ENCODE data around the gene STX10.
"Not testable (repeated sequence)": the region's sequence is repeated elsewhere in the genome, so short reads cannot be mapped to it uniquely, and the experiment has no call there.

Gene STX10

GRCh38 chr19:13150187-13150930 is at the start of gene STX10, which contains the start of gene IER2:
TSS of gene STX10 (minus strand) at chr19:13150375. CDS start at chr19:13150173, 202 bp downstream.
TSS of gene IER2 (plus strand) at chr19:13150411. CDS start at chr19:13153187, 2,776 bp downstream.
- H3K27ac Mint-ChIP-seq, result peak within 1 kb of the TSS; percentile 99
- peak within 1 kb of the TSS; percentile 99 for H3K4me3 Mint-ChIP-seq
- H3K27me3 Mint-ChIP-seq, result no peaks in the 10 kb centered on the region
- H3K4me1 Mint-ChIP-seq (ENCODE audit: low read depth), result peaks cover 26% of the 10 kb centered on the region
- peak; percentile 94 for DNase-seq
- peaks cover 59% of the 10 kb centered on the region for H3K36me3 Mint-ChIP-seq (ENCODE audit: low read depth)
- H3K9me3 Mint-ChIP-seq, result no peaks in the 10 kb centered on the region

DNA sequence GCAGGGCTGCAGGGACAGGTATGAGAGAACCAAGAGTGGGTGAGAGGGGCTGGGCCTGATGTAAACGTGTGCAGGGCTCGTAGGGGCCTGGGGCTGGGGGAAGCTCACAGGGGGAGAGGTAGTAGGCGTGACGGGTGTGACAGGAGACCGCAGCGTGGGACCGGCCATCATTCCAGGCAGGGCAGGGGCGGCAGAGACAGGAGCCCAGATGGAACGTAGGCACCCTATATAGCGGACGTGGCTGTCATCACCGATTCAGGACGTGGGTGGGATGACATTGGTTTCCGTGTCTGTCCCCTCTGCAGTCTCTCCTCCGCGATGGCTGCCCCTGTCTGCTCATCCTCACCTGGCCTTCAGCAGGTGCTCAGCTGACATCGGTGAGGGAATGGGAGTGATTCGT is 48.5 kb upstream of the STX10 start:
- no peak overlapping the region for H3K27ac Mint-ChIP-seq
- H3K27me3 Mint-ChIP-seq, result no peaks in the 10 kb centered on the region
- no peaks in the 10 kb centered on the region for H3K9me3 Mint-ChIP-seq
- peaks cover 14% of the 10 kb centered on the region for H3K4me1 Mint-ChIP-seq (ENCODE audit: low read depth)
- no peaks in the 10 kb centered on the region for H3K36me3 Mint-ChIP-seq (ENCODE audit: low read depth)
- H3K4me3 Mint-ChIP-seq, result no peak overlapping the region
- DNase-seq, result no peak

GRCh38 chr19:13195678-13196077 is 45.5 kb upstream of the STX10 start:
- H3K9me3 Mint-ChIP-seq, result no peaks in the 10 kb centered on the region
- peak; percentile 66 for DNase-seq
- H3K4me3 Mint-ChIP-seq, result no peak overlapping the region

GRCh38 chr19:13190781-13191540 is 40.8 kb upstream of the STX10 start:
- no peak for DNase-seq
- H3K4me3 Mint-ChIP-seq, result peak overlapping the region; percentile 8
- H3K27me3 Mint-ChIP-seq, result no peaks in the 10 kb centered on the region
- no peaks in the 10 kb centered on the region for H3K36me3 Mint-ChIP-seq (ENCODE audit: low read depth)
- H3K27ac Mint-ChIP-seq, result no peak overlapping the region
- H3K4me1 Mint-ChIP-seq (ENCODE audit: low read depth), result peaks cover 43% of the 10 kb centered on the region
- no peaks in the 10 kb centered on the region for H3K9me3 Mint-ChIP-seq

More at GRCh38 chr19:13195678-13196077, 45.5 kb upstream of the STX10 start:
- Mint-ChIP-seq H3K36me3 (ENCODE audit: low read depth) (no peaks in the 10 kb centered on the region), H3K4me1 (ENCODE audit: low read depth) (peaks cover 29% of the 10 kb centered on the region), H3K27me3 (no peaks in the 10 kb centered on the region), H3K27ac (no peak overlapping the region)

- H3K27ac Mint-ChIP-seq, result no peak overlapping the region
- no peak overlapping the region for H3K4me3 Mint-ChIP-seq
- no peaks in the 10 kb centered on the region for H3K36me3 Mint-ChIP-seq (ENCODE audit: low read depth)
These were observed 39.4 kb upstream of the STX10 start for GRCh38 chr19:13189600-13189999.

DNA sequence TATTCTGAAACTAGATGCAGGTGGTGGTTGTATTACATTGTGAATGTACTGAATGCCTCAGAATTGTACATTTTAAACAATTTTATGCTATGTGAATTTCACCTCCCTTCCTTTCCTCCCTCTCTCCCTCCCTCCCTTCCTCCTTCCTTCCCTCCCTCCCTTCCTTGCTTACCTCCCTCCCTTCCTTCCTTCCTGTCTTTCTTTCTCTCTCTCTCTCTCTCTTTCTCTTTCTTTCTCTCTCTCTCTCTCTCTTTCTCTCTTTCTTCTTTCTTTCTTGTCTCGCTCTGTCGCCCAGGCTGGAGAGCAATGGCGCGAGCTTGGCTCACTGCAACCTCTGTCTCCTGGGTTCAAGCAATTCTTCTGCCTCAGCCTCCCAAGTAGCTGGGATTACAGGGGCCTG is 37.2 kb upstream of the STX10 start:
- H3K27ac Mint-ChIP-seq, result peak overlapping the region; percentile 51
- no peak for DNase-seq
- no peaks in the 10 kb centered on the region for H3K36me3 Mint-ChIP-seq (ENCODE audit: low read depth)
- H3K4me3 Mint-ChIP-seq, result no peak overlapping the region
- peaks cover 31% of the 10 kb centered on the region for H3K4me1 Mint-ChIP-seq (ENCODE audit: low read depth)
- no peaks in the 10 kb centered on the region for H3K9me3 Mint-ChIP-seq
- no peaks in the 10 kb centered on the region for H3K27me3 Mint-ChIP-seq

More at GRCh38 chr19:13189600-13189999, 39.4 kb upstream of the STX10 start:
- Mint-ChIP-seq H3K9me3 (no peaks in the 10 kb centered on the region), H3K4me1 (ENCODE audit: low read depth) (peaks cover 40% of the 10 kb centered on the region), H3K27me3 (no peaks in the 10 kb centered on the region)
- DNase-seq, result no peak

- H3K9me3 Mint-ChIP-seq; DNase-seq; H3K27me3 Mint-ChIP-seq; H3K4me3 Mint-ChIP-seq; H3K27ac Mint-ChIP-seq; H3K36me3 Mint-ChIP-seq (ENCODE audit: low read depth): not testable (repeated sequence)
- peaks cover 35% of the 10 kb centered on the region for H3K4me1 Mint-ChIP-seq (ENCODE audit: low read depth)
These were observed 36.5 kb upstream of the STX10 start for GRCh38 chr19:13186688-13187087.

- not testable (repeated sequence) for H3K36me3 Mint-ChIP-seq (ENCODE audit: low read depth); H3K4me3 Mint-ChIP-seq; H3K27me3 Mint-ChIP-seq; H3K9me3 Mint-ChIP-seq; DNase-seq; H3K27ac Mint-ChIP-seq
- peaks cover 32% of the 10 kb centered on the region for H3K4me1 Mint-ChIP-seq (ENCODE audit: low read depth)
These were observed 35.8 kb upstream of the STX10 start for GRCh38 chr19:13185763-13186657.

- H3K27me3 Mint-ChIP-seq; H3K9me3 Mint-ChIP-seq; H3K27ac Mint-ChIP-seq; H3K4me3 Mint-ChIP-seq; H3K36me3 Mint-ChIP-seq (ENCODE audit: low read depth); DNase-seq: not testable (repeated sequence)
- H3K4me1 Mint-ChIP-seq (ENCODE audit: low read depth), result peaks cover 38% of the 10 kb centered on the region
These were observed 34.8 kb upstream of the STX10 start for GRCh38 chr19:13184926-13185325.

DNA sequence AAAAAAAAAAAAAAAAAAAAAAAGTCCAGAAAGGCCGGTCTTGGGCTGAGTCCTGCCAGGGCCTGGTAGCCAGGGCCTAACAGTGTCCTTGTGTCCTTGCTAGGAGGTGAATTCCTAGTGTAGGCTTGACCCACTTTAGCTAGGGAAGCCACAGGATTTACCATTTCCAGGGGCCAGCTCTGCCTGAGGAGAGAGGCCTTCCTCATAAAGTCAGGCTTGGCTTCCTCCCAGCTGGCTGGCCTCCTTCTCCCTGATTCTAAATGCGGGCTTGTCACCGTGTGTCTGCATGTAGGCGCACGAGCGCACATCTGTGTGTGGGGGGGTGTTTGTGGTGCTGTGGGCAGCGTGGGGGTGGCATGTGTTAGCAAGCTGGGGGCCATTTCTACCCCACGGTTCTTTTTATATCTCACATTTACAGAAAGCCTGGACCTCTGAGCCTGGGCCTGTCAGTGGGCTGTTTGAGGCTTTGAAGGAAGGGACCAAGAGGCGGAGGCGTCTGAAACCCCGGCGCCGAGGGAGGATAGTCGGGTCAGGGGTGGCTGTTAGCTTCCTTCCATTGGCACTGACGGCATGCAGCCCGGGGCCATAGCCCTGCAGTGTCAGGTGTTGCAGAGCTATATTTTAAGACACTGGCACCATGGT is 31.7 kb upstream of the STX10 start:
- Mint-ChIP-seq H3K27ac (peak overlapping the region; percentile 91), H3K4me1 (ENCODE audit: low read depth) (peaks cover 33% of the 10 kb centered on the region), H3K27me3 (no peaks in the 10 kb centered on the region), H3K9me3 (no peaks in the 10 kb centered on the region), H3K36me3 (ENCODE audit: low read depth) (no peaks in the 10 kb centered on the region), H3K4me3 (peak overlapping the region; percentile 35)
- DNase-seq, result peak; percentile 69

DNA sequence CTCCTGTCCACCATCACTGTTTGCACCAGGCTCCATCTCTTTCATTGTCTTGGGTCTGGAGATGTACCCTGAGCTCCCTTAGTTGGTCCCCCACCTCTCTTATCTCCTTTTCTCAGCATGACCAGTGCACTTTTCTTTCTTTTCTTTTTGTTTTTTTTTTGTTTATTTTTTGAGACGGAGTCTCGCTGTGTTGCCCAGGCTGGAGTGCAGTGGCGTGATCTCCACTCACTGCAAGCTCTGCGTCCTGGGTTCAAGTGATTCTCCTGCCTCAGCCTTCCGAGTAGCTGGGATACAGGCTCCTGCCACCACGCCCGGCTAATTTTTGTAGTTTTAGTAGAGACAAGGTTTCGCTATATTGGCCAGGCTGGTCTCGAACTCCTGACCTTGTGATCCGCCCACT is 28.1 kb upstream of the STX10 start:
- not testable (repeated sequence) for H3K9me3 Mint-ChIP-seq; DNase-seq; H3K27me3 Mint-ChIP-seq; H3K4me3 Mint-ChIP-seq; H3K36me3 Mint-ChIP-seq (ENCODE audit: low read depth)
- peaks cover 35% of the 10 kb centered on the region for H3K4me1 Mint-ChIP-seq (ENCODE audit: low read depth)
- peak overlapping the region; percentile 63 for H3K27ac Mint-ChIP-seq

DNA sequence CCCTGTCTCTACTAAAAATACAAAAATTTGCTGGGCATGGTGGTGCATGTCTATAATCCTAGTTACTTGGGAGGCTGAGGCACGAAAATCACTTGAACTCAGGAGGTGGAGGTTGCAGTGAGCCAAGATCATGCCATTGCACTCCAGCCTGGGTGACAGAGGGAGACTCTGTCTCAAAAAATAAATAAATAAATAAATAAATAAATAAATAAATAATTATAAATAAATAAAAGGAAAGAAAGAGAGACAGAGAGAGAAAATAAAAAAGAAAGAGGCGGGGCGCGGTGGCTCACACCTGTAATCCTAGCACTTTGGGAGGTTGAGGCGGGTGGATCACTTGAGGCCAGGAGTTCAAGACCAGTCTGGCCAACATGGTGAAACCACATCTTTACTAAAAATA is 27.4 kb upstream of the STX10 start:
- H3K9me3 Mint-ChIP-seq; H3K4me3 Mint-ChIP-seq; H3K27me3 Mint-ChIP-seq; H3K36me3 Mint-ChIP-seq (ENCODE audit: low read depth); H3K27ac Mint-ChIP-seq; DNase-seq: not testable (repeated sequence)
- H3K4me1 Mint-ChIP-seq (ENCODE audit: low read depth), result peaks cover 42% of the 10 kb centered on the region

GRCh38 chr19:13176345-13176744 is 26.2 kb upstream of the STX10 start:
- Mint-ChIP-seq H3K9me3 (no peaks in the 10 kb centered on the region), H3K27ac (no peak overlapping the region), H3K4me1 (ENCODE audit: low read depth) (peaks cover 45% of the 10 kb centered on the region)

More at GRCh38 chr19:13176345-13176744, 26.2 kb upstream of the STX10 start:
- no peak for DNase-seq
- Mint-ChIP-seq H3K4me3 (no peak overlapping the region), H3K27me3 (no peaks in the 10 kb centered on the region), H3K36me3 (ENCODE audit: low read depth) (peaks cover 6% of the 10 kb centered on the region)

Data from activated T-cell treated with anti-CD3 and anti-CD28 coated beads, Interleukin-2, amount 50 U/mL, for 24 hours (primary cell).